Left kidney (tissue), 2 donors: ENCODE data around the gene PLK3. TPM values are rescaled to one million over a fixed set of nuclear protein-coding genes. Genes with fewer than 3 reads are reported as not detected.
"Not testable (repeated sequence)": the region's sequence is repeated elsewhere in the genome, so short reads cannot be mapped to it uniquely, and the experiment has no call there.

Experiments used
- DNase-seq: peaks from one replicate; pipeline ENCODE4 v3.0.0-alpha.2; 2013
- polyA plus RNA-seq: library from polyadenylated mRNA; unstranded; fragments of 120-200 nt; gene quantifications from one replicate; pipeline ENCODE4 v1.2.1, GENCODE V29; 2013; ENCODE audit not compliant: insufficient read length

Gene PLK3
- polyA plus RNA-seq, 1 donor = 5.9 TPM

DNA sequence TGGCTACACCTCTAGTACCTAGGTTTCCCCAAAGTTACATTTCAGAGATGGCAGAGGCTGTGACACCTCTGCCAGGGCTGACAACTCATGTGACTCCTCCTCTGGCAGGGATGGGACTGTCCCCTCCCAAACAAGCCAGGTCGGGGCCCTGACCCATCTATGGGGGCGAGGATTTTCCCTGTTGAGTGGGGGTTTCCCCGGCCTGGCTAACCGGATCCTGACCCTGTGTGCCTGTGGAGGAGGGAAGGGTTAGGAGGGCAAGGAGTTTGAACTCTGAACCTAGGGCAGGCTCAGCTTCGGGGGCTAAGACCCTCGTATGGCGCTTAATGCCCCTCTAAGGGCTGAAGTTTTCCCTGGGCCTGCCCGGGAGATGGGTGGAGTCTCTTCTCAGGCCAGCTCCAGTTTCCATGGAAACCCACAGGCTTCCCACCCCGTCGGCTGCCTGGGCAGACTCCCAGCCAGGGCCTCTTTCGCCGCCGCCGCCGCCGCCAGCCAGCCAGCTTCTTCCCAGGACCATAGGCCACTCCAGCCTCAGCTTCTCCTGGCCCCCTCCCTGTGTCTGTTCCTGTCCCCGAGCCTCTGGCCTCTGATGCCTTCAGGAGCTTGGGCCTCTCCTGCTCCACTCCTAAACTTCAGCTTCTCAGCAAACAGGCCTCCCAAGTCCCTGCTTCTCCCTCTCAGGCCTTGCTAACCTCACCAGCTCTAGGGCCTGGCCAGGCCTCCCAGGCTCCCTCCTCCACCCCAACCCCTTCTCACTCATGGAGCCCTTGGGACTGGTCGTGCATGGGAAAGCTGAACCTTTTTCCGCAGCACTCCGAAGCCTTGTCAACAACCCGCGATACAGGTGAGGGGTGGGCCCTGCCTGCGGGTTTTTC is 8.1 kb downstream of the PLK3 start, which contains the start of gene BTBD19:
Gene BTBD19, plus strand, starts transcription at position 461 of the 875 bp plus-strand sequence. Its CDS starts 298 bp downstream, at position 759.
- DNase-seq = peak; percentile 90

DNA sequence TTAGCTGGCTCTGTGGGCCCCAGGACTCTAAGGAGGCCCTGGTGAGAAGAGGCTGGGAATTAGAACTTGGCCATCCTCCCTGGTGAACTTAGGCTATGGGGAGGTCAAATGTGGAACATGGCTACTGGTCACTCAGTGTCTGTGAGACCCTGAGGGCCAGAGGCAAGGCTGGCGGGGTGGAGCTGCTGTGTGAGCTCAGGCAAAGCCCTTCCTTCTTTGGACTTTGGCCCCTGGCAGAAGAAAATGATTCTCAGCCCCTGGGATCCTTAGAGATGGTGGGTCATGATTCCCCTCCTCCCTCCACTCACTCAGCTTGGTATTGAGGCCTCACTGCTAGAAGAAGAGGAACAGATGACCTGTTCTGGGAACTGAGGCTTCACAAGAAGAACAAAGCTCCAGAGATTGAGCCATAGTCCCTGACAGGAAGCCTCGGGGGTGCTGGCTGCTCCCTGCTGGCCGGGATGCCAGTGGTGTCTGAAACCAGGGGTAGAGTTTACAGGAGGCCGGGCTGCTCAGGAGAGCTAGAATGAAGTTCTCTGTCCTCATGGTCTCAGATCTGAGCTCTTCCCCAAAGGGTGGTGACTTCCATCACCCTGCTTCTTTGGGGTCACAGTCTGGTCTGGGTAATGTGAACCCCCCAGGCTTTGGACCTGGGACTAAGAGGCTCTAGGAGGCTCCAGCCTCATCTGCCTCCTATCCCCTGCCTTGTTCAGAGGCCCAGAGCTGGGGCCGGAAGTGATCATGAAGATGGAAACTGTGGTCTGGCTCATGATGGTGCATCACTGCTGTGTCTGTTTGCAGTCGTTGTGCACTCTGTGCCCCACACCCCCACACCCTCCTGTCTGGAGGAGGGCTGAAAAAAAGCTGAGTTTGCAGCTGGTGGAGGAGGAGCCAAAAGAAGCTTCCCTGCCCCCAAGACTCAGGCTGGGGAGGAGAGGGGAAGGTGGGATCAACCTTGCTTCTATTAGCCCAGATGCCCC is 9.1 kb downstream of the PLK3 start:
- peak; percentile 43 for DNase-seq

DNA sequence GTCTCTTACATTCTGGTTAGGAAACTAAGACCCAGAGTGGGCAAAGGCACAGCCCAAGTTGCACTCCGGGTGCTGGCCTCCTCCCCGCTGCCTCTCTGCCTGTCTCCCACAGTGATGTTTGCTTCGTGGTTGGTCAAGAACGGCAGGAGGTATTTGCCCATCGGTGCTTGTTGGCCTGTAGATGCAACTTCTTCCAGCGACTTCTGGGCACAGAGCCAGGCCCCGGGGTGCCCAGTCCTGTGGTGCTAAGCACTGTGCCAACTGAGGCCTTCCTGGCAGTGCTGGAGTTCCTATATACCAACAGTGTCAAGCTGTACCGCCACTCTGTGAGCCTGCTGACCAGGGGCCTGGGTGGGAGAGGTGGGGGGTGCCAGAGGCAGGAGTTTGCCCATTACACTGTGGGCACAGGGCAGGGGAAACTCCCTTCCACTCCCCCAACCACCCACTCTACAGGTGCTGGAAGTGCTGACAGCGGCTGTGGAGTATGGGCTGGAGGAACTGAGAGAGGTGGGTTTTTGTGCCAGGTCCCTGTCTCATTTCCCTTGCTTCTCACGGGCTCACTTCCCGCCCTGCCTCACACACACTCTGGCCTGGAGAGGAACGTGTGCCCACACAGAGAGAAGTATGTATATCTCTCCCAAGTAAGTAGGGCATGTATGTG is 10.1 kb downstream of the PLK3 start:
- DNase-seq = no peak

DNA sequence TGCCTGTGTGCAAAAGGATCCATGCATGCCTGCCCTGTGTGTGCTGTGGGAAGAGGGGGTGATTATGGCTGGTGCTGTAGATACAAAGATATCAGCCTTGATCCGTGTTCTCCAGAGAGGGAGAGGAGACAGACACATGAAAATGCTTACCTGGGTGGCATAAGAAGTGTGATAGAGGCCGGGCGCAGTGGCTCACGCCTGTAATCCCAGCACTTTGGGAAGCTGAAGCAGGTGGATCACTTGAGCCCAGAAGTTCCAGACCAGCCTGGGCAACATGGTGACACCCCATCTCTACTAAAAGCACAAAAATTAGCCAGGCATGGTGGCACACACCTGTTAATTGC is 10.6 kb downstream of the PLK3 start:
- not testable (repeated sequence) for DNase-seq

DNA sequence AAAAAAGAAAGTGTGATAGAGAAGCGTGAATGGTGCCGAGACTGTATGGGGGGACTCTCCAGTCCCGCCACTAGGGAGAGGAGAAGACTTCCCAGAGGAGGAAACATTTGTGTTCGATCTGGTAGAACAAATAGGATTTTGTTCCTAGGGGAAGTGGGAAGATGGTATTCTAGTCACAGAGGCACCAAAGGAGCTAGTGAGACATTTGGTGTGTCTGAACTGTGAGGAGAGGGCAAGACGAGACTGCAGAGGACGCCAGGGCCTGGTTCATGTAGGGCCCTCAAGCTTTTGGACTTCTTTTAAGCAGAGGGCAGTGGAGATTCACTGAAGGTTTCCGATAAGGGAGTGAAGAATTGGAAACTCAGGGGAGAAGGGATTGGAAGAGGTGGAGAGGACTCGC is 11.1 kb downstream of the PLK3 start:
- DNase-seq = no peak

DNA sequence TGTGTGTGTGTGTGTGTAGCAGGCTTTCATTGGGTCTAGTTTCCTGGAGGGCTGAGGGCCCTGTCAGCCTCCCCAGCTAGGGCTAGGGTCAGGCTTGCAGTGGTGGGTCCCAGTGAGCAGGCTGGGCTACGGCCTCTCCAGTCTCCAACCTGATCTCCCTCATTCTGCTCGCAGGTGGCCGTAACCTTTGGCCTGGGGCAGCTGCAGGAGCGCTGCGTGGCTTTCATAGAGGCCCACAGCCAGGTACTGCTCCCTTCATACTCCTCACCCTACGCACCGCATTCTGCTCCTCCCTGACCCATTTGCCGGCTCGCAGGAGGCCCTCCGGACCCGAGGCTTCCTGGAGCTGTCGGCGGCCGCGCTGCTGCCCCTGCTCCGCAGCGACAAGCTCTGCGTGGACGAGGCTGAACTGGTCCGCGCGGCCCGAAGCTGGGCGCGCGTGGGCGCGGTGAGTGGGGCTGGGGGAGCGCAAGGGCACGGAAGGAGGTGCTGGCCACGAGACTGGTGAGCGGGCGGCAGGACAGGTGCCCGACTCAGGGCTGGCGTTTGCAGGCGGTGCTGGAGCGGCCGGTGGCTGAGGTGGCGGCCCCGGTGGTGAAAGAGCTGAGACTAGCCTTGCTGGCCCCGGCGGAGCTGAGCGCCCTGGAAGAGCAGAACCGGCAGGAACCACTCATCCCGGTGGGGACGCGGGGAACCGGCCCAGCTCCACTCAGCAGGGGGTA is 12.8 kb downstream of the PLK3 start:
- no peak for DNase-seq

DNA sequence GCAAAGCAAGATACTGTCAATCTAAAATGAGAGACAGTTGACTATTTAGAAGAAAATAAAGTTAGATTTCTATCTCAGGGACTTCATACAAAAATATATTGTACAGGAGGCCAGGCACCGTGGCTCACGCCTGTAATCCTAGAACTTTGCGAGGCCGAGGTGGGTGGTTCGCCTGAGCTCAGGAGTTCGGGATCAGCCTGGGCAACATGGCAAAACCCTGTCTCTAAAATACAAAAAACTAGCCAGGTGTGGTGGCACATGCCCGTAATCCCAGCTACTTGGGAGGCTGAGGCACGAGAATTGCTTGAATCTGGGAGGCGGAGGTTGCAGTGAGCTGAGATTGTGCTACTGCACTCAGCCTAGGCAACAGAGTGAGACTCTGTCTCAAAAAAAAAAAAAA is 15.7 kb downstream of the PLK3 start:
- DNase-seq = not testable (repeated sequence)

DNA sequence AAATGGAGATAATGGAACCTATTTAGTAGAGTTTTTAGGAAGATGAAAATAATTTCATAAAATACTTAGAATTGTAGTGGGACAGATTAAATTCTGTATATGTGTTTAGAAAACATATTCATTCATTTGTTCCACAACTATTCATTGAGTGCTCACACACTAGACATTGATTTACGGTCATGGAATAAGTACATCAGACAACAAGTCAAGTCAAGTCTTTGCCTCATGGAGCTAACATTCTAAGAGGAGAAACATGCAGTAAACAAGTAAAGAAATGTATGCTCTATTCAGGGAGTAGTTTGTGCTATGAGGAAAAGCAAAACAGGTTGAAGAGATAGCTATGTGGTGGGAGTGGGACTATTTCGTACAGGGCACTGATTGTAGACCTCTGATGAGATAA is 17.1 kb downstream of the PLK3 start:
- DNase-seq = no peak

DNA sequence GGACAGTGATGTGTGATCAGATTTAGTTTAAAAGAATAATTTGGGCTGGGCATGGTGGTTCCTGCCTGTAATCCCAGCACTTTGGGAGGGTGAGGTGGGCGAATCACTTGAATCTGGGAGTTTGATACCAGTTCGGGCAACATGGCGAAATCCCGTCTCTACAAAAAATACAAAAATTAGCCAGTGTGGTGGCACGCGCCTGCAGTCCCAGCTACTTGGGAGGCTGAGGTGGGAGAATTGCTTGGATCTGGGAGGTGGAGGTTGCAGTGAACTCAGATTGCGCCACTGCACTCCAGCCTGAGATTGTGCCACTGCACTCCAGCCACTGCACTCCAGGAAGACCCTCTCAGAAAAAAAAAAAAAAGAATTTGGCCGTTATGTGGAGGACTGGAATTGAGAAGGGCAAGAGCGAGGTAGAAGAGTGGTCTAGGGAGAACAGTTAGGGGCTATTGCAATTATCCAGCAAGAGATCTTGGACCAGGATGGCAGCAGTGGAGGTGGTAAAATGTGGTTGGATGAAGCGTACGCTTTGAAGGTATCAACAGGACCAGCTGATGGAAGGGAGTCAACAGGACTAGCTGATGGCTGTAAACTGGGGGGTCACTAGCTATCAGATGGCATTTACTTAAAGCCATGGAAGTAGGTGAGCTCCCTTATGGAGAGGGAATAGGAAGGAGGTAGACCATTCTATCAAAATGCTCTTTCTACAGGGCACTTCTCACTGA is 17.8 kb downstream of the PLK3 start:
- DNase-seq = no peak

DNA sequence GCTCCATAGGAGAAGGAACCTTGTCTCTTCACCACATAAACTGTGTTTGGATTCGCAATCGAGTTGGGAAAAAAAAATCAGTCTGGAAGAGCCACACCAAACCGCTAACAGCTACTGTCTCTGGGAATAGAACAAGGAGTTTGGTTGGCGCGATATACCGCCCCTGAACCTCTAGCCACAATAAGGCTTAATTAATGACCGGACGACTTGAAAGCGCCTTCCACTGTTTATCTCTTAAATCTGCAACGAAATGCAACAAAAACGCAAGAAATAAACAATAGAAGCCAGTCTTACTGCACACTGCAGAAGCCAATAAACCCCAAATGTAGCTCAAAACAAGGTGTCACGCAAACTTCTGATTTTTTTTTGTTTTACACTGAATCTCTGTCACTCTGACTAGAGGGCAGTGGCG is 19.0 kb downstream of the PLK3 start:
- DNase-seq = no peak

DNA sequence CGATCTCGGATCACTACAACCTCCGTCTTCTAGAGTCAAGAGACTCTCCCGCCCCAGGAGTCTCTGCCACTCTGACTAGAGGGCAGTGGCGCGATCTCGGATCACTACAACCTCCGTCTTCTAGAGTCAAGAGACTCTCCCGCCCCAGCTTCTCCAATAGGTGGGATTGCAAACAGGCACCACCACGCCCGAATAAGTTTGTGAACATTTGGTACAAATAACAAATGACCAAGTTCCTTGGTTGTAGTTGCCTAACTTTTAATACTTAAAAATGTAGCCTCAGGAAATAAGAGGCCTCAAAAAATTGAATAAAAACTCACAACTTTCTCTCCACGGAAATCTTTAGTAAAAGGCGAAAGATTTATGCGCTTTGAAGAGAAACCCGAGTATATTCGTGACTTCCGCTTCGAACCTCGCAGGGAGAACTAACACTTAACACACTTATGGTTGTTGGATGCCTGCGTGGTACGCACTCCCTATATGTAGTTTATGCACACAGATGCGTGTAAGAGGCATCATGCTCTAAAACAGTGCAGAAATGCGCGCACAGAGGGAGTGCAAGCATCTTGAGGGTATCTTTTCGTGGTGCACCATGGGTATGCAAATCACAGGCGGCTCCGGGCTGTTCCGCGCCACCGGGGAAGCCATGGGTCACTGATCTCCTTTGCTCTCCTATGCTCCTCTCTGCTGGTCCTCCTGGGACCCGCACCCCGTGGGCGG is 19.6 kb downstream of the PLK3 start:
- no peak for DNase-seq

DNA sequence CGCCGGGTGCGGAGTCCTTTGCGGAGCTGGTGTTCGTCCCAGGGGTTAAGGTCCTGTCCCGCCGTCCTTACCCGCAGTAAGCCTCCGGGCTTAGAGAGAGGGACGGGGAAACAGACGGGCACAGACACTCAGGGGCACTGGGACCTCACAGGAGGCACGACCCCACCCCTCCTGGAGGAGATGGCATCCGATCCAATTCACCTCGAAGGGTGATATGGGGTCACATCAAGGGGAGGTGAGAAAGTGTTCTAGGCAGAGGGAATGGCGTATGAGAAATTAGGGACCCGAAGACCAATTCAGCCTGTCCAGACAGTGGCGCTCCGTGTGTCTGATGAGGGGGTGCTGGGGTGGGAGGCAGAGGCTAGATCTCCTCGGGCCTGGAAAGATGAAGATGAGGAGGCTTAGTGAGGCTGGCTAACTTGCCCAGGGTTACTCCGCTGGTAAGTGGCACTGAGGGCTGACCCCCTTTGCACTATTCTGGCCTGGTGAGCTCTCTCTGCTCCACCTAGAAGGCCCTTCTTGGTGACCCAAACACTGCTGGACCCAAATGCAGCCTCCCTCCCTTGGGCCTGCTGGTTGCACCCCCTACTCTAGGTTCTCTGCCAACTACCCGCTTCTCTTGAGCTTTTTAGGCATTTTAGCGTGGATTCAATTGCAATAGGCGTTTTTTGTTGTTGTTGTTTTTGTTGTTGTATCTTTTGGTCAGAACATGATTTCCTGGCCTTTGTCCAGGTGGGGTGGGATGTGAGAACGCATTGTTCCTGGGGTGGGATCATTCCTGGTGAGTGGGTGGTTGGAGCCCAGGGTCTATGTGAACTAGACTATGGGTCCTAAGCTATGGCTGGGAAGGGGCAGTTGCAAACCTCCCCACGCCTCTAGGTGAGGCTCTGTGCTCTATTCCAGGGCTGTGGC is 20.4 kb downstream of the PLK3 start:
- DNase-seq = no peak

DNA sequence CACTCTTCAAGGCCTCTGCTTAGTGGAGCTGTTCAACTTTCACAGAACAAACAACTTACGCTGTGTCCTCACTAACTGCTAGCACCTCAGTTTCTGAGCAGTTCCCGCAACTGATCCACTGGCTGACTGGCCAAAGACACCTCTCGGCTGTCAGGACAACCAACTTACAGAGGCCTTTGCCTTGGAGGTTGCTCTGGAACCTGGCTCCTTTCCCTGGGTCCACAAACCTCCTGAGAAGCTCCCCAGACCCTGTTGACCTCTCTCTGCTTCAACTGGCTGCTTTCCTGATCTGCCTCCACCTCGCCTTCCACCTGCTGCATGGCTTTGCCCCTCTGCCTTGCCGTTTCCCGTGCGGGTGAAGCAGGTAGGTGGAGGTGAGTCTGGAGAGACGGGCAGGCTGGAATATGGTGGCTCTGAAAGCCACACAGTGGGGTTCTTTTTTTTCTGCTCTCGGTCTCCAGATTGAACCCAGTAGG is 21.1 kb downstream of the PLK3 start:
- no peak for DNase-seq

DNA sequence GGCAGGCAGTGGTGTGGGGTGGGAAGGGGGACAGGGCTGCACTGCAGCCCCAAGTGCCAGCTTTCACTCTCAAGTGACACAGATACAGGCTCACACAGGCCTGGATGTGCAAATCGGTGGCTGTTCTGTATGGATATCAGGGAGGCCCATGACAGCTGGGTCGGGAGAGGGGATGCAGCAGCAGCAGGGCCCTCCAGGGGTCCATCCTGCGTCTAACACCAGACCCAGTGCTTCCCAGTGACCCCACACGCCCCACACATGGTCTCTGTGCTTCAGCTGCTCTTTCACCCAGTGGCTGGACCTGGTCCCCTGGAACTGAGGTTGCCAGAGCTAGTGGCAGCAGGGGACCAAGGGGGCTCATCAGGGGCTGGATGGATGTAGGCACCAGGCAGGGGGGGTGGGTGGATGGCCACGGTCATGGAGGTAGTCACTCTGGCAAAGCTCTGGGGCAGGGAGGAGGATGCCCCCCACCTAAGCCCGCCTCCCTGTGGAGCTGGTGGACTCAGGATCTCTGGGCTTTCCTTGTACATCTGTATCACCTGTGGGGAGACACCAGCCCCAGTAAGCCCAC is 22.0 kb downstream of the PLK3 start:
- no peak for DNase-seq

DNA sequence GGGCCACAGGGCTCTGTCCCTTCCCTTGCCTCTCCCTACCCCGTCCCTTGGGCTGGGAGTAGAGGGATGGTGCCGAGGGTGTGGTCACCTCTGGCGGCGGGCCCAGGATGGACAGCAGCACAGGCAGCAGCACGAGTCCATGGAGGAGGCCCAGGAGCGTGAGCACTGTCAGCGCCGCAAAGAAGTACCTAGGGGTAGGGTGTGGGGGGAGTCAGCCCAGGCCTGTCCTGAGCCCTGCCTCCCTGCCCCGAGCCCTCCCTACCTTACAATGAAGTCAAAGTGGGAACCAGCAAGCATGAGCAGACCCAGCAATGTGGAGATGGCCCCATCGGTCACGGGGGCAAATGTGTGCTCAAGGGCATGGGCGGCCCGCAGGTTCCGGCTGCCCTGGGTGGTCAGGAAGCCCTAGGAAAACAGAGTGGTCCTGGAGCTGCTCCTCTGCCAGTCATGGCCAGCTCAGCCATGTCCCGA is 22.8 kb downstream of the PLK3 start:
- no peak for DNase-seq

DNA sequence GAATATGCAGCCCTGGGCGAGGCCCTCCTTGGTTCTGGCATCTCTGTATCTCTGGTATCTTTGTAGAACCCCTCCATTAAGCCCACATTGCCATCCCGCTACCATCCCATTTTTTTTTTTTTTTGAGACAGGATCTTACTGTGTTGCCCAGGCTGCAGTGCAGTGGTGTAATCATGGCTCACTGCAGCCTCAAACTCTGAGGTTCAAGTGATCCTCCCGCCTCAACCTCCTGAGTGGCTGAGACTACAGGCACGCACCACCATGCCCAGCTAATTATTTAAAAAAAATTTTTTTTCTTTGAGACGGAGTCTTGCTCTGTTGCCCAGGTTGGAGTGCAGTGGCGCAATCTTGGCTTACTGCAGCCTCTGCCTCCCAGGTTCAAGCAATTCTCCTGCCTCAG is 24.2 kb downstream of the PLK3 start:
- not testable (repeated sequence) for DNase-seq

DNA sequence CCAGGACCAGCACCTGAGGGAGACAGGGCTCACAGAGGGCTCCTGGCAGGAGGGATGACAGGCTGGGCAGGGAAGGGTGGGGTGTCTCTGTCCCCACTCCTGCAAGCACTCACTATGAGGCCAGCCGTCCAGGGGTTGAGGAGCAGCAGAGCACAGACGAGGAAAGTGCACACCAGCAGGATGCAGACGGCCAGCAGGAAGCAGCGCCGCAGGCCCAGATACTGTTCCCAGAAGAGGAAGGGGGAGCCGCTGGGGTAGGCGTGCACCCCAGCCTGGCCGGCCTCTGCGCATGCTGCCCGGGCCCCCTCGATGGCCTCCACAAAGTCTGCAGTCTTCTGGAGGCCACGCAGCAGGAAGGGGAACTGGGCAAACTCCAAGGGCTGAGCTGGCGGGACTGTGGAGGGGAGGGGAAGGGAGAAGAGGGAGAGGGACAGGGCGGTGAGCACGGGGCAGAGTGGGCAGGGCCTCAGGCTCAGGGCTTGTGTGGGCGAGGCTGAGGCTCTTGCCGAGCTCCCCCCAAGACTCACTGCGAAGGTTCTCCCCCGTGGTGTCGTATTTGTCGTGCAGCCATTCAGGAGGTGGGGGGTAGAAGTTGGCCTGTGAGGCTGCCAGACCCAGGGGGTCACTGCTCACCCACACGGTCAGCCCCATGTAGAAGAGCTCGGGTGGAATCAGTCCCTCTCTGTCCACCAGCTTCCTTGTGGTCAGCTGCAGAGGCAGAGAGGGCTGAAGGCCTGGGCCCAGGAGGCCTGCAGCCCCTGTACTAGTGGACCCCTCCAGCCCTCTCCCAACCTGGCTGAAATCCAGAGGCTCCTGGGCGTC is 26.4 kb downstream of the PLK3 start:
- no peak for DNase-seq
